DMS 273 (cell line): Measurements from ENCODE around the gene PEX10.

ENCODE experiments used
- DNase-seq: peaks from one replicate; lab custom pipeline; 2025; ENCODE audit not compliant: unreplicated experiment; lab: John Stamatoyannopoulos, UW

The PEX10 gene

GRCh38 chr1:2376261-2376741 is 36.1 kb downstream of the PEX10 start:
- no peak for DNase-seq

- no peak for DNase-seq
These were observed 36.5 kb downstream of the PEX10 start for GRCh38 chr1:2375923-2376260.

GRCh38 chr1:2375246-2375922 is 37.0 kb downstream of the PEX10 start:
- no peak for DNase-seq

GRCh38 chr1:2374252-2375155 is 37.9 kb downstream of the PEX10 start:
- no peak for DNase-seq

GRCh38 chr1:2373551-2374251 is 38.7 kb downstream of the PEX10 start:
- no peak for DNase-seq

GRCh38 chr1:2372551-2373490 is 39.5 kb downstream of the PEX10 start:
- DNase-seq, result no peak

GRCh38 chr1:2368053-2368744 is 44.2 kb downstream of the PEX10 start:
- no peak for DNase-seq

GRCh38 chr1:2363847-2364513 is 48.4 kb downstream of the PEX10 start:
- no peak for DNase-seq

- no peak for DNase-seq
These were observed 51.6 kb downstream of the PEX10 start for GRCh38 chr1:2360588-2361364.

- no peak for DNase-seq
These were observed 53.4 kb downstream of the PEX10 start for GRCh38 chr1:2358651-2359640.

- no peak for DNase-seq
These were observed 54.3 kb downstream of the PEX10 start for GRCh38 chr1:2358072-2358471.

GRCh38 chr1:2356911-2357845 is 55.2 kb downstream of the PEX10 start:
- no peak for DNase-seq

GRCh38 chr1:2356401-2356800 is 56.0 kb downstream of the PEX10 start:
- no peak for DNase-seq

GRCh38 chr1:2355373-2356261 is 56.7 kb downstream of the PEX10 start:
- no peak for DNase-seq
